ENCODE data around the gene IDH2.

GRCh38 chr15:90075420-90076289 is 26.6 kb downstream of the IDH2 start:
- TF ChIP-seq CTCF (IDR thresholded peaks at IDR 0.05), result no peak
- TF ChIP-seq JUN (CRISPR knock-in tag; IDR thresholded peaks at IDR 0.05), result no peak
- no peak for TF ChIP-seq STAT6 (CRISPR knock-in tag; conservative IDR thresholded peaks at IDR 0.05; ENCODE audit: low read depth)
- TF ChIP-seq ZBTB43 (CRISPR knock-in tag; IDR thresholded peaks at IDR 0.05), result no peak
